ENCODE data around the gene PPFIA4. TPM values are rescaled to one million over a fixed set of nuclear protein-coding genes. Genes with fewer than 3 reads are reported as not detected.

Gene PPFIA4
- total and polyA plus RNA-seq, 9 of the 15 experiments (the other 6 are each of a cell fraction or from before 2014, with no cell fraction given): 0.07 to 12.0 (median 0.70) TPM

DNA sequence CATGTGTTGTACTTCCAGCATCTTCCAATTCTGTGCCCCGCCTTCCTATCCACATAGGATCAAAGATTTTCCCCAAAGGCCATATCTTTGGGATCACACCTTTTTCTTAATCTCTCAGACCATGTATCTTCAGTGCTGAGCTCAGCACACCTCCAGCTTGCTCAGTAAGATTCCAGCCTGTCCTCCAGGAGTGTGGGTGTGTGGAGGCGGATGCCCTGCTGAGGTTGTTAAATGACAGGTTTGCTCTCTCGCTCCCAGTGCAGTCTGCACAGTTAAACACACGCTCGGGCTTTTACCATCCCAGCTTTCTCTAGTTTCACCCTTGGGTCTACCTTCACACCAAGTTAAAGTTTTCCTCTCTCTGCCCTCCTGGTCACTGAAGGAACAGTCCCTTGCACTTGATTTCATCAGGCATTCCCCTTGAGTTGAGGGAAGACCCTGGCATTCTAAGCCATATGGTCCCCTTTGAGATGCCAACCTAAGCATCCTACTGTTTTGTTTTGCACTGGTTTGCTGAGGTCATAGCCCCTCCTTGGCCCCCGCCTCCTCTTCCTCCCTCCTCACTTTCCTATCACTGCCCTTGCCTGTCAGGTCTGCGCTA is 45.8 kb downstream of the PPFIA4 start (continued):
- TF ChIP-seq, protein P1, sequence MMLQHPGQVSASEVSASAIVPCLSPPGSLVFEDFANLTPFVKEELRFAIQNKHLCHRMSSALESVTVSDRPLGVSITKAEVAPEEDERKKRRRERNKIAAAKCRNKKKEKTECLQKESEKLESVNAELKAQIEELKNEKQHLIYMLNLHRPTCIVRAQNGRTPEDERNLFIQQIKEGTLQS (IDR thresholded peaks at IDR 0.05): peak; percentile 45; the same call in 1 of the 2 replicates
- TF ChIP-seq, protein P1 (CRISPR knock-in tag; conservative IDR thresholded peaks at IDR 0.05): no peak
- TF ChIP-seq MCM3 (IDR thresholded peaks at IDR 0.05) (no peak), CTBP1 (IDR thresholded peaks at IDR 0.05; ENCODE audit: borderline replicate concordance) (peak; percentile 40; the same call in 1 of the 2 replicates), PTBP1 (IDR thresholded peaks at IDR 0.05; ENCODE audit: low read depth, low read length) (no peak), WHSC1 (IDR thresholded peaks at IDR 0.05; ENCODE audit: low read length) (no peak), E2F3 (CRISPR knock-in tag; IDR thresholded peaks at IDR 0.05) (no peak), HDAC1 (IDR thresholded peaks at IDR 0.05) (no peak), ZNF143 (CRISPR knock-in tag; IDR thresholded peaks at IDR 0.05) (no peak)
- TF ChIP-seq, protein P2, sequence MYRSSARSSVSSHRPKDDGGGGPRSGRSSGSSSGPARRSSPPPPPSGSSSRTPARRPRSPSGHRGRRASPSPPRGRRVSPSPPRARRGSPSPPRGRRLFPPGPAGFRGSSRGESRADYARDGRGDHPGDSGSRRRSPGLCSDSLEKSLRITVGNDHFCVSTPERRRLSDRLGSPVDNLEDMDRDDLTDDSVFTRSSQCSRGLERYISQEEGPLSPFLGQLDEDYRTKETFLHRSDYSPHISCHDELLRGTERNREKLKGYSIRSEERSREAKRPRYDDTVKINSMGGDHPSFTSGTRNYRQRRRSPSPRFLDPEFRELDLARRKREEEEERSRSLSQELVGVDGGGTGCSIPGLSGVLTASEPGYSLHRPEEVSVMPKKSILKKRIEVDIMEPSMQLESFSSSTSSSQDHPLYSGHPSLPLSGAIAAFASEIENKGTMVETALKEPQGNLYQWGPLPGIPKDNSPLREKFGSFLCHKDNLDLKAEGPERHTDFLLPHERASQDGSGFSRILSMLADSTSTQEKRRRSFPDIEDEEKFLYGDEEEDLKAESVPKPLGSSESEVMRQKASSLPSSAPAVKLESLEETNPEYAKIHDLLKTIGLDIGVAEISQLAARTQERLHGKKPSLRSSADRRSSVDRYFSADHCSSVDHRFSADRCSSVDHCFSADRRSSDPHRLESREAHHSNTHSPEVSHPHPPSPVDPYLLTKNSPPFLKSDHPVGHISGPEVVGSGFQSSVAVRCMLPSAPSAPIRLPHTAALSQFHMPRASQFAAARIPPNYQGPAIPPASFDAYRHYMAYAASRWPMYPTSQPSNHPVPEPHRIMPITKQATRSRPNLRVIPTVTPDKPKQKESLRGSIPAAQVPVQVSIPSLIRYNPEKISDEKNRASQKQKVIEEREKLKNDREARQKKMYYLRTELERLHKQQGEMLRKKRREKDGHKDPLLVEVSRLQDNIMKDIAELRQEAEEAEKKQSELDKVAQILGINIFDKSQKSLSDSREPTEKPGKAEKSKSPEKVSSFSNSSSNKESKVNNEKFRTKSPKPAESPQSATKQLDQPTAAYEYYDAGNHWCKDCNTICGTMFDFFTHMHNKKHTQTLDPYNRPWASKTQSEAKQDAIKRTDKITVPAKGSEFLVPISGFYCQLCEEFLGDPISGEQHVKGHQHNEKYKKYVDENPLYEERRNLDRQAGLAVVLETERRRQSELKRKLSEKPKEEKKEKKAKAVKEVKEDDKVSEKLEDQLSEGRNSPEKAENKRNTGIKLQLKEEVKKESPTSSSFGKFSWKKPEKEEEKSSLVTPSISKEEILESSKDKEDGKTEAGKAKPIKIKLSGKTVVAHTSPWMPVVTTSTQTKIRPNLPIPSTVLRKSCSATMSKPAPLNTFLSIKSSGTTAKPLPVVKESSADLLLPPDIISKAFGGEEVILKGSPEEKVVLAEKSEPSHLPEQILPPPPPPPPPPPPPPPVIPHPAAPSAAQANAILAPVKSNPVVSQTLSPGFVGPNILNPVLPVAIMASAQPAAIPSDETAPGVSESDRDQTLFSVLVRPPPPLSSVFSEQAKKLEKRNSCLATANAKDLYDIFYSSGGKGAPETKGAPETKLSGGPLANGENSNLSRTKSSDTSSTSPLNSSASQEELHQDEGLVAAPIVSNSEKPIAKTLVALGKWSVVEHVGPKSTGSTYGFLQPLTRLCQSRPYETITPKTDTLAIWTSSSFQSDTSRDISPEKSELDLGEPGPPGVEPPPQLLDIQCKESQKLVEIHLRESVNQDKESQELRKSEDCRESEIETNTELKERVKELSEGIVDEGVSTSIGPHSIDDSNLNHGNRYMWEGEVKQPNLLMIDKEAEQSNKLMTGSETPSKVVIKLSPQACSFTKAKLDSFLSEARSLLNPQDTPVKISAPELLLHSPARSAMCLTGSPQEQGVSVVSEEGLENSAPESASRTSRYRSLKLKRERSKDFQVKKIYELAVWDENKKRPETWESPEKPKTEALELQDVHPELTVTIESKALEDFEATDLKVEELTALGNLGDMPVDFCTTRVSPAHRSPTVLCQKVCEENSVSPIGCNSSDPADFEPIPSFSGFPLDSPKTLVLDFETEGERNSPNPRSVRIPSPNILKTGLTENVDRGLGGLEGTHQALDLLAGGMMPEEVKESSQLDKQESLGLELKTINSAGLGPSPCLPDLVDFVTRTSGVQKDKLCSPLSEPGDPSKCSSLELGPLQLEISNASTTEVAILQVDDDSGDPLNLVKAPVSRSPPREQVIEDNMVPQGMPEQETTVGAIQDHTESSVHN (IDR thresholded peaks at IDR 0.05; ENCODE audit: borderline replicate concordance in 1 of 2, low read depth in 1 of 2): no peak
